GM20431 (cell line): Measurements from ENCODE around the gene CGB8.
"Not testable (repeated sequence)": the region's sequence is repeated elsewhere in the genome, so short reads cannot be mapped to it uniquely, and the experiment has no call there.

ENCODE experiments used
- in situ Hi-C: fragments of 300-500 bp; cut with MseI, MboI; formaldehyde crosslinking; loops from one replicate; pipeline ENCODE4 v1.15.0; 2020; ENCODE audit warnings: low sequenced_read_pairs; ENCODE audit not compliant: unreplicated experiment

Gene CGB8

DNA sequence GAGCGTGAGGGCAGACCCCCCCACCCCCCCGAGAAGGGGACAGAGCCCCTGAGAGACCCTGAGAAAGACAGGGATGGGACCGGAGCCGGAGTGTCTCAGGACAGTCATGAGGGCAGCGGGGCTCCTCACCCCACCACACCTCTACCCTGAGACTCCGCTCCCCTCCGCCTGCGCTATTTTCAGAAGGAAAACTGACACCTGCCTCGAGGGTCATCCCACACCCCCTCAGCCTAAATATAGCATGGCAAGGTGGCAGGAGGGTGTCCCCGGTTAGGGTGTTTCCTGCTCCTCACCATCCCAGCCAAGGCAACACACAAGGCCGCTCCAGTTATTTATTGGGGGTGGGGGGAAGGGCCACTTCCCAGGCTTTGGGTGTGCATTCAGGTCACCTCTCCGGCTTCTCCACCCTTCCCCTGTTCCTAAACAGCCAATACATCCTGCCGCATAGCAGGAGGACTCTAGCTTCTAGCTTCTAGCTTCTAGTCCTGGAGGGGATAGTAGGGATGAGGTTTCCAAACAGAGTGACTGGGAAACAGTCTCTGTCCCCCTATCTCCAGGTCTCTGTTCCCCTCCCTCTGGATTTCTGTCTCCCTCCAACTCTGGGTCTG lies 17.1 kb upstream of the CGB8 start:
- in situ Hi-C loops: no loop called here

DNA sequence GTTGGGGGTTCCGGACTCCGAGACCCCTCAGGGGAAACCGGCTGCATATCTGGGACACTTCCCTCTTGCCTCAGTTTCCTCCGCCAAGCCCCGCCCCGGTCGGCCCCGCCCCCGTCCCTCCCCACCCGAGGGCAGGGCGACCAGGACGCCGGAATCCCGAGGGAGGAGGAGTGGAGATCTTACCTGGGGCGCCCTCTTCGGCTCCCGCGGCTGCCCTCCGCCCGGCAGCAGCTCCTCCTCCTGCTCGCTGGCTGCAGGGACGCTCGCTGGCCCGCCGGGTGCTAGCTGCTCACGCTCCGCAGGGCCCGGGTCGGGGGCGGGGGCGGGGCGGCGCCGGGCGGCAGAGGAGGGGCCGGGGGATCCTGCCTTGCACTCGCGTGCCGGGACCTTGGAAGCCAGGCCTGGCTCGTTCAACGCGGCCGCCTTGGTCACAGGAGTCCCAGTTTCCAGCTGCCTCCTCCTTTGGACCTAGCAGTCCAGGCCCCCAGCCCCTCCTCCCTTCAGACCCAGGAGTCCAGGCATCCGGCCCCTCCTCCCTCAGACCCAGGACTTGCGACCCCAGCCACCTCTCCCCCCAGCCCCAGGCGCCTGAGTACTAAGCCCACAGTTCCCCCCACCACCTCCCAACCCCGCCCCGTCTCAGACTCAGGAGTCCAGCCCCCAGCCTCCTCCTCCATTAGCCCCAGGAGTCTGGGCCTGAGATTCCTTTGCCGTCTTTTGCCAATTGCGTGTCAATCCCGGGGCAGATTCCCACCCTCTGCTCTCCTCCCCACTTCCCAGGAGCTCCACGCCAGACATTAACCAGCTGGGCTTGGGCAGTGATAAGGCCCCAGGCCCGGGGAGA lies 16.1 kb upstream of the CGB8 start, which contains the start of gene NTF4:
Gene NTF4, minus strand, starts transcription at position 51 of the 844 bp plus-strand sequence. CDS start 2,821 bp downstream, outside the sequence.
- in situ Hi-C loops: no loop called here

GRCh38 chr19:49064029-49064629 lies 15.2 kb upstream of the CGB8 start:
- in situ Hi-C loops: no loop called here

DNA sequence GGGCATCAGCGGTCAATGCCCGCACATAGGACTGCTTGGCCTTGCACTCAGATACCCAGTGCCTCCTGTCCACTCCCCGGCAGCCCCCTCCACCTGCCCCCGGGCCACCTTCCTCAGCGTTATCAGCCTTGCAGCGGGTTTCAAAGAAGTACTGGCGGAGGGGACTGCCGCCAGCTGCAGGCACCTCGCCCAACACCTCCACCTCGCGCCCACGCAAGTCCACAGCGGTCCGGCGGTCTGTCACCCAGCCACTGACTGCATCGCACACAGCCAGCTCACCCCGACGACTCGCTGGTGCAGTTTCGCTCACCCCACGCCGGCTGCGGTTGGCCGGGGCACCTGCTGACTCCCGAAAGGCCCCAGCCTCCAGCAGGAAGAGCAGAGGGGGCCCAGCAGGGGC lies 12.5 kb upstream of the CGB8 start:
- in situ Hi-C loops: no loop called here

DNA sequence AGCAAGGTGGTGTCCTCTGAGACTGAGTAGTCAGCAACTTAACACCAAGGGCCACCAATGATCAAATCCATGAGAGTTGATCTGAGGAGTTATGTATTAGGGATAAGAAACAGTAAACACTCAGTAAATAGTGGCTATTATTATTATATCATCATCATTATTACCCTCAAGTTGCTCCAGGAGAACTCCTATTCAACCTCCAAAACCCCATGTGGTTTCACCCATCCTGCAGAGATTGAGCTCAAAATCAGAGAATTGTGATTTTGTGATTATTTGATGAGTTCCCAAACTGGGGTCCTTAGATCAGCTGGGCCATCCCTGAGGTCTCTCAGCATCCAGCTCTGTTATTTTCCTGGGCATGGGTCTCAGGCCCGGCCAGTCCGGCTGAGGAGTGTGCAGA lies 12.1 kb upstream of the CGB8 start:
- in situ Hi-C loops: no loop called here

GRCh38 chr19:49059053-49059452 lies 10.1 kb upstream of the CGB8 start:
- in situ Hi-C loops: no loop called here

- in situ Hi-C loops: no loop called here
Observed at GRCh38 chr19:49058562-49058961, 9.7 kb upstream of the CGB8 start.

- in situ Hi-C loops: no loop called here
Observed at GRCh38 chr19:49057636-49058234, 8.8 kb upstream of the CGB8 start, which contains the start of gene CGB7. TSS of gene CGB7 (minus strand) at chr19:49057749. CDS start at chr19:49055375, 2,374 bp downstream.

DNA sequence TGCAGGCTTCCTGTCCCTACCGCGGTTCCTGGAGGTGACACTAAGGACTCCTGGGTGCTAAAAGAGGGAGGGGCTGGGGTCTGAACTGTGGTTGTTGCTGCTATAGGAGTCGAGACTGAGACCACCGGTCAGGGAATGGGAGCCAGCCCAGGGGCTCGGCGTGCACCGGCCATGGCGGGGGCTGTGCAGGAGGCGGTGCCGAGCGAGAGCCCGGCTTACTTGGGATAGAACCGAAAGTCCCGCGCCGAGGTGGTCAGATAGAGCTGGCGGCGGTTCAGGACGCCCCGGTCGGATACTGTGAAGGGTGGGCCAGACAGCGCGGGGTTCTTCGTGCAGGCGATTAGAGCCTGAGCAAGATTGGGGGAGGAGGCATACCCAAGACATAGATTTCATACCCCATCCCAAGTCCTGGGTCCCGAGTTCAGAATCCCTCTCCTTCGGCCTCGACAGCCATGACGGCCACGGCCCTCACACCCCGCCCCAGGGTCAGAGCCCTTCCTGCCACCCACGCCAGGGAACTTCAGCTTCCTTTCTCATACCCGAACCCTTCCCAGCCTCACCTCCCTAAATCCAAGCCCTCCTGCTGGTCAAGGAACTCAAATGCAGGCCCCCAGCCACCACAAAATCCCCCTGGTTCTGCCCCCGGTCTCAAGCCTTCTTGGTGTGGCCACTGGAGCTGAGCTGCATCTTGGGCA lies 8.1 kb upstream of the CGB8 start:
- in situ Hi-C loops: not testable (repeated sequence)

DNA sequence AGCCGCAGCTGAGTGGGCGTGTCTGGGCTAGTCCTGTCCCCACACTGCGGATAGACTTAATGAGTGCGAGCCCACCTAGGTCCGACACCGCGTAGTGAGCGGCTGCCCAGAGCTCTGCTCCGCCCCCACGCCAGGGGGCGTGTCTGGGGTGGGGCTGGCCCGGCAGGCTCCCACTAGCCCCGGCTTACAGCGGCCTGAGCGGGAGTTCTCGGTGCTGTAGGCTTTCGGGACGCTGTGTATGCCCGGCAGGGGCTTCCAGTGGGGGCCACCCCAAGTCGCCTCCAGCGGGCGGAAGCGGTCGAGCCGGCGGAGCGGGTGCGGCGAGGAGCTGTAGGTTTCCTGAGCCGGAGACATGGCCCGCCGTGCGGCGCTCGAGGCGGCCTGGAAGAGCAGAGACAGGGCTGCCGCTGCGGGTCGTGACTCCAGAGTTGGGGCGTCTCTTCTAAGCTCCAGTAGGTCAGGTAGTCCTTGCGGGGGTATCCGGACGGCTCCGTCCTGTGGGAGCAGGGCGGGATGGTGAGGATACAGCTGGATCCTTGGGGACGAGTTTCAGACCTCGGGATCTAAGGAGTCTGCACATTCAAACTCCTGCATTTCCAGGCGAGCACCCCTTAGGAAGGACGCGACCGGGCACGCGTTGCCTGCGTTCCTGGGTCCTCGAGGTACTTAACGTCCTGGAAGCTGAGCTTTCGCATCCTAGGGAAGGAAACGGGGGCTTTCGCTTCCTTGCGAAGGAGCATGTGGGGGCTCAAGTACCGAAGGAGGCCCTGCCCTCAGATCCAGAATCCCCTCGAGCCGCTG lies 7.4 kb upstream of the CGB8 start:
- in situ Hi-C loops: no loop called here

DNA sequence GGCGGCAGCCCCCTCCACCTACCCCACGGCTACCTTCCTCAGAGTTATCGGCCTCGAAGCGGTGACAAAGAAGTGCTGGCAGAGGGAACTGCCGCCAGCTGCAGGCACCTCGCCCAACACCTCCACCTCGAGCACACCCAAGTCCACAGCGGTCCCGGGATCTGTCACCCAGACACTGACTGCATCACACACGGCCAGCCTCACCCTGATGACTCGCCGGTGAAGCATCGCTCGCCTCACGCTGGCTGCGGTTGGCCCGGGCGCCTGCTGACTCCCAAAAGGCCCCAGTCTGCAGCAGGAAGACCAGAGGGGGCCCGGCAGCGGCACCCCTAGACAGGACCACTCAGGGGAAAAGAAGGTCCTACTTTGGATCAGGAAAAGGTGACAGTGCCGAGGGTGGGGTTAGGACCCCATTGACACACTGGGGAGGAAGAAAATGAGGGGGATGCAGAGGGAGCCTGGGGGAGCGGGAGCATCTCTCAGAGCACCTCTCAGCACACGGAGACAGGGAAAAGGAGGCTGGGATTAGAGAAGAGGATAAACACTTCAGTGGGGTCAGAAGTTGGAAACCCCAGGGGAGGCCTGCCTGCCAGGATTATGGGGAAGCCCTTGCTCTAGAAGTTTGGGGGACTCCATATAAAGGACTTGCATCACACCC lies 1.6 kb upstream of the CGB8 start:
- in situ Hi-C loops: not testable (repeated sequence)

- in situ Hi-C loops: not testable (repeated sequence)
Observed at GRCh38 chr19:49049834-49050233, 923 bp upstream of the CGB8 start.

GRCh38 chr19:49043548-49043947 lies 5.4 kb downstream of the CGB8 start, which contains the start of gene CGB5:
TSS of gene CGB5 (plus strand) at chr19:49043848. CDS start at chr19:49044210, 362 bp downstream.
- in situ Hi-C loops: not testable (repeated sequence)

- in situ Hi-C loops: not testable (repeated sequence)
Observed at GRCh38 chr19:49042666-49043065, 6.2 kb downstream of the CGB8 start.

DNA sequence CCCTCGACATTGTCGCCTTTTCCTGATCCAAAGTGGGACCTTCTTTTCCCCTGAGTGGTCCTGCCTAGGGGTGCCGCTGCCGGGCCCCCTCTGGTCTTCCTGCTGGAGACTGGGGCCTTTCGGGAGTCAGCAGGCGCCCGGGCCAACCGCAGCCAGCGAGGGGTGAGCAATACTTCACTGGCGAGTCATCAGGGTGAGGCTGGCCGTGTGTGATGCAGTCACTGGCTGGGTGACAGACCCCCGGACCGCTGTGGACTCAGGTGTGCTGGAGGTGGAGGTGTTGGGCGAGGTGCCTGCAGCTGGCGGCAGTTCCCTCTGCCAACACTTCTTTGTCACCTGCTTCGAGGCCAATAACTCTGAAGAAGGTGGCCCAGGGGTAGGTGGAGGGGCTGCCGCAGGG lies 6.7 kb downstream of the CGB8 start:
- in situ Hi-C loops: no loop called here

GRCh38 chr19:49039736-49040135 lies 9.2 kb downstream of the CGB8 start:
- in situ Hi-C loops: not testable (repeated sequence)

DNA sequence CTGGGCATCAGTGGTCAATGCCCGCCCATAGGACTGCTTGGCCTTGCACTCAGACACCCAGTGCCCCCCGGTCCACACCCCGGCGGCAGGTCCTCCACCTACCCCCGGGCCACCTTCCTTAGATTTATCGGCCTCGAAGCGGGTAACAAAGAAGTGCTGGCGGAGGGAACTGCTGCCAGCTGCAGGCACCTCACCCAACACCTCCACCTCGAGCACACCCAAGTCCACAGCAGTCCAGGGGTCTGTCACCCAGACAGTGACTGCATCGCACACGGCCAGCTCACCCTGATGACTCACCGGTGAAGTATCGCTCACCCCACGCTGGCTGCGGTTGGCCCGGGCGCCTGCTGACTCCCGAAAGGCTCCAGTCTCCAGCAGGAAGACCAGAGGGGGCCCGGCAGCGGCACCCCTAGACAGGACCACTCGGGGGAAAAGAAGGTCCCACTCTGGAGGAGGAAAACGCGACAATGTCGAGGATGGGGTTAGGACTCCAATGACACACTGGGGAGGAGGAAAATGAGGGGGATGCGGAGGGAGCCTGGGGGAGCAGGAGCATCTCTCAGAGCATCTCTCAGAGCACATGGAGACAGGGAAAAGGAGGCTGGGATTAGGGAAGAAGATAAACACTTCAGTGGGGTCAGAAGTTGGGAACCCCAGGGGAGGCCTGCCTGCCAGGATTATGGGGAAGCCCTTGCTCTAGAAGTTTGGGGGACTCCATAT lies 10.2 kb downstream of the CGB8 start:
- in situ Hi-C loops: not testable (repeated sequence)

DNA sequence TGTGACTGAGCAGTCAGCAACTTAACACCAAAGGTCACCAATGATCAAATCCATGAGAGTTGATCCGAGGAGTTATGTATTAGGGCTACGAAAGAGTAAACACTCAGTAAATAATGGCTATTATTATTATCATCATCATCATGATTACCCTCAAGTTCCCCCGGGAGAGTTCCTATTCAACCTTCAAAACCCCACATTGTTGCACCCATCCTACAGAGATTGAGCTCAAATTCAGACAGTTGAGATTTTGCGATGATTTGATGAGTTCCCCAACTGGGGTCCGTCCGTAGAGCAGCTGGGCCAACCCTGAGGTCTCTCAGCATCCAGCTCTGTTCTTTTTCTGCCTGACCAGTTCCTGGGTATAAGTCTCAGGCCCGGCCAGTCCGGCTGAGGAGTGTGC lies 10.8 kb downstream of the CGB8 start:
- in situ Hi-C loops: not testable (repeated sequence)
